H1 (cell line): ENCODE data around the gene PTMS. TPM values are rescaled to one million over a fixed set of nuclear protein-coding genes. Genes with fewer than 3 reads are reported as not detected.
A peak's percentile ranks its signal among the peaks of the same experiment; 100 is the strongest.

Experiments
- CTCF ChIA-PET: fragments of 300-600 bp; sonication (Branson Sonifier 250); formaldehyde crosslinking; loops from one replicate; lab custom pipeline; 2021; ENCODE audit not compliant: partially characterized antibody; lab: Charles Lee
- POLR2A ChIA-PET: fragments of 300-600 bp; sonication (Branson Sonifier 250); formaldehyde crosslinking; loops from one replicate; lab custom pipeline; 2021; ENCODE audit warnings: inconsistent platforms; ENCODE audit not compliant: partially characterized antibody; lab: Charles Lee
- DNase-seq, 2 experiments: peaks; one replicate each; pipeline versions ENCODE4 v3.0.0 to v3.0.0-alpha.2; 2010 to 2022; ENCODE audit warnings: low spot score in 2 of 2, low read depth in 1 of 2, mixed read lengths in 1 of 2
- FAIRE-seq: peaks from 2 replicates; lab custom pipeline; 2011; peaks lifted over from hg19 to GRCh38; lab: Jason Lieb, UNC
- H2AFZ ChIP-seq: 2 replicates; pipeline ENCODE4 v1.8.1; 2012; ENCODE audit warnings: low read length, inconsistent platforms
- H2AK5ac ChIP-seq: 2 replicates; pipeline ENCODE4 v1.6.1; 2013; ENCODE audit warnings: low read depth, low read length
- H2BK120ac ChIP-seq: replicated peaks from 2 replicates; pipeline ENCODE3; 2013; ENCODE audit warnings: low read depth, low read length, inconsistent platforms
- H2BK12ac ChIP-seq: 2 replicates; pipeline ENCODE4 v1.6.1; 2013; ENCODE audit warnings: low read depth, low read length
- H2BK15ac ChIP-seq: 2 replicates; pipeline ENCODE4 v1.6.1; 2013; ENCODE audit warnings: low read length
- H2BK20ac ChIP-seq: 2 replicates; pipeline ENCODE4 v1.6.1; 2013; ENCODE audit warnings: low read length
- H2BK5ac ChIP-seq: 2 replicates; pipeline ENCODE4 v1.6.1; 2013; ENCODE audit warnings: low read depth, low read length
- H3K14ac ChIP-seq: 2 replicates; pipeline ENCODE4 v1.6.1; 2013; ENCODE audit warnings: inconsistent platforms; ENCODE audit not compliant: insufficient read length
- H3K18ac ChIP-seq: 2 replicates; pipeline ENCODE4 v1.6.1; 2013; ENCODE audit warnings: low read length; ENCODE audit errors: extremely low read depth
- H3K23ac ChIP-seq: 2 replicates; pipeline ENCODE4 v1.6.1; 2013; ENCODE audit warnings: inconsistent platforms; ENCODE audit not compliant: insufficient read length
- H3K23me2 ChIP-seq: 2 replicates; pipeline ENCODE4 v1.6.1; 2013; ENCODE audit warnings: low read depth, low read length
- H3K27ac ChIP-seq: 2 replicates; pipeline ENCODE4 v1.6.1; 2011; ENCODE audit warnings: low read depth, low read length, inconsistent platforms
- H3K27me3 ChIP-seq, 4 experiments: replicated peaks in 1 of 4; 1 replicate in 1 of 4; 2 replicates in 3 of 4; pipeline versions ENCODE4 v1.6.1 to v1.8.1; 2011 to 2013; ENCODE audit warnings: low read length in 3 of 4, mild to moderate bottlenecking in 3 of 4, inconsistent platforms in 2 of 4, mixed read lengths in 2 of 4, moderate library complexity in 1 of 4; ENCODE audit not compliant: control insufficient read depth in 3 of 4, insufficient read depth in 3 of 4; ENCODE audit errors: extremely low read depth in 1 of 4
- H3K36me3 ChIP-seq, 4 experiments: 2 replicates each; pipeline versions ENCODE4 v1.6.1 to v1.8.1; 2011 to 2013; ENCODE audit warnings: mild to moderate bottlenecking in 4 of 4, low read length in 3 of 4, moderate library complexity in 2 of 4, control low read depth in 1 of 4, inconsistent platforms in 1 of 4; ENCODE audit not compliant: insufficient read depth in 4 of 4, control insufficient read depth in 2 of 4
- H3K4ac ChIP-seq: replicated peaks from 2 replicates; pipeline ENCODE3; 2013; ENCODE audit warnings: low read length, low read depth, mixed read lengths, inconsistent platforms; ENCODE audit not compliant: insufficient read length
- H3K4me1 ChIP-seq, 4 experiments: replicated peaks in 1 of 4; 1 replicate in 1 of 4; 2 replicates in 3 of 4; pipeline versions ENCODE4 v1.6.1 to v1.8.1; 2011 to 2013; ENCODE audit warnings: low read length in 3 of 4, inconsistent platforms in 2 of 4, mixed read lengths in 1 of 4; ENCODE audit not compliant: insufficient read depth in 4 of 4, control insufficient read depth in 3 of 4
- H3K4me2 ChIP-seq, 2 experiments: 2 replicates each; pipeline versions ENCODE4 v1.6.1 to v1.8.1; 2011 to 2013; ENCODE audit warnings: low read depth in 2 of 2, low read length in 2 of 2, control low read depth in 1 of 2, inconsistent platforms in 1 of 2, mild to moderate bottlenecking in 1 of 2; ENCODE audit not compliant: insufficient read depth in 1 of 2
- H3K4me3 ChIP-seq, 4 experiments: fragments of 200-600, 300-600 bp in 1 of 4; sonication (generic), shearing (Covaris generic), sonication (Bioruptor Twin) in 1 of 4; 2 replicates each; pipeline versions ENCODE4 v1.5.1 to v1.8.1; 2011 to 2016; ENCODE audit warnings: low read length in 4 of 4, low read depth in 3 of 4, control low read depth in 2 of 4, inconsistent platforms in 2 of 4, mild to moderate bottlenecking in 2 of 4, mixed read lengths in 1 of 4, moderate library complexity in 1 of 4; ENCODE audit not compliant: insufficient read depth in 2 of 4; ENCODE audit errors: extremely low read depth in 1 of 4
- H3K56ac ChIP-seq: replicated peaks from 2 replicates; pipeline ENCODE3; 2013; ENCODE audit warnings: low read depth, mild to moderate bottlenecking, mixed read lengths, low read length, inconsistent platforms; ENCODE audit not compliant: insufficient read length
- H3K79me1 ChIP-seq: 2 replicates; pipeline ENCODE4 v1.6.1; 2013; ENCODE audit warnings: low read depth, low read length, control low read depth
- H3K79me2 ChIP-seq, 2 experiments: 2 replicates each; pipeline versions ENCODE4 v1.6.1 to v1.8.1; 2012 to 2013; ENCODE audit warnings: low read length in 2 of 2, mild to moderate bottlenecking in 2 of 2, inconsistent platforms in 1 of 2; ENCODE audit not compliant: insufficient read depth in 2 of 2, control insufficient read depth in 1 of 2
- H3K9ac ChIP-seq, 4 experiments: replicated peaks in 1 of 4; 1 replicate in 1 of 4; 2 replicates in 3 of 4; pipeline versions ENCODE4 v1.6.1 to v1.8.1; 2011 to 2013; ENCODE audit warnings: low read depth in 3 of 4, low read length in 3 of 4, control low read depth in 2 of 4, mild to moderate bottlenecking in 2 of 4, moderate library complexity in 2 of 4, inconsistent platforms in 1 of 4; ENCODE audit errors: extremely low read depth in 1 of 4
- H3K9me3 ChIP-seq, 2 experiments: 2 replicates each; pipeline versions ENCODE4 v1.6.1 to v1.8.1; 2012 to 2013; ENCODE audit warnings: mild to moderate bottlenecking in 2 of 2, moderate library complexity in 2 of 2, control low read depth in 1 of 2, inconsistent platforms in 1 of 2, low read depth in 1 of 2, low read length in 1 of 2, mixed read lengths in 1 of 2; ENCODE audit not compliant: insufficient read depth in 2 of 2
- H4K20me1 ChIP-seq, 2 experiments: replicated peaks in 1 of 2; 2 replicates each; pipeline versions ENCODE3 to v1.8.1; 2011 to 2013; ENCODE audit warnings: inconsistent platforms in 2 of 2, low read length in 2 of 2, mild to moderate bottlenecking in 1 of 2; ENCODE audit not compliant: insufficient read depth in 2 of 2, control insufficient read depth in 1 of 2
- H4K5ac ChIP-seq: 2 replicates; pipeline ENCODE4 v1.6.1; 2013; ENCODE audit warnings: low read length, low read depth, mixed read lengths, inconsistent platforms; ENCODE audit not compliant: insufficient read length
- H4K8ac ChIP-seq: 2 replicates; pipeline ENCODE4 v1.8.0; 2013; ENCODE audit warnings: mild to moderate bottlenecking, moderate library complexity, low read length, inconsistent platforms; ENCODE audit not compliant: insufficient read depth; ENCODE audit errors: extremely low read depth
- H4K91ac ChIP-seq: replicated peaks from 2 replicates; pipeline ENCODE3; 2013; ENCODE audit warnings: low read length, mixed read lengths, inconsistent platforms; ENCODE audit not compliant: insufficient read length
- CBX8 ChIP-seq: fragments of 300-800, 300-1000 bp; sonication (generic); IDR thresholded peaks from 2 replicates; pipeline ENCODE4 v1.7.1; 2016; ENCODE audit warnings: low read depth, low read length, borderline replicate concordance
- CTCF ChIP-seq, 3 experiments: IDR thresholded peaks; 1 replicate in 2 of 3; 2 replicates in 1 of 3; pipeline versions ENCODE4 v1.5.1 to v1.6.1; 2011; ENCODE audit warnings: low read length in 3 of 3, mild to moderate bottlenecking in 3 of 3, inconsistent platforms in 2 of 3, low read depth in 1 of 3, moderate library complexity in 1 of 3; ENCODE audit not compliant: insufficient read depth in 1 of 3; ENCODE audit errors: control extremely low read depth in 1 of 3
- RFX5 ChIP-seq: IDR thresholded peaks from 2 replicates; pipeline ENCODE4 v1.6.1; 2011; ENCODE audit warnings: low read depth, low read length, improper control_type of control experiment, borderline replicate concordance
- SP1 ChIP-seq: IDR thresholded peaks from 2 replicates; pipeline ENCODE4 v1.6.1; 2011; ENCODE audit warnings: low read depth, low read length
- WGBS, 2 experiments: shearing (Covaris generic) in 1 of 2; methylation state at CpG; one replicate each; pipeline versions ENCODE4 v1.1.6 to v1.1.7; 2013 to 2015; ENCODE audit warnings: low lambda C conversion rate in 2 of 2, mixed read lengths in 2 of 2, inconsistent platforms in 1 of 2, low coverage in 1 of 2, missing lambda C conversion rate in 1 of 2; ENCODE audit not compliant: insufficient replicate concordance in 2 of 2, insufficient coverage in 1 of 2, insufficient read length in 1 of 2; ENCODE audit errors: extremely low coverage in 1 of 2, missing lambda C conversion rate in 1 of 2; 5-methylcytosine and 5-hydroxymethylcytosine counted together
- polyA plus RNA-seq, 7 experiments: library from polyadenylated mRNA; depleted of rRNA in 3 of 7; stranded (reverse) in 5 of 7; unstranded in 2 of 7; fragments of >200 nt in 5 of 7; fragments of 200-250 nt in 2 of 7; gene quantifications; 1 replicate in 5 of 7; 2 replicates in 1 of 7; 4 replicates in 1 of 7; pipeline versions ENCODE4 v1.2.1 to v1.2.3, GENCODE V29; 2011 to 2013; ENCODE audit warnings: missing spikeins in 2 of 7, mixed read lengths in 2 of 7
- total RNA-seq: library from RNA; stranded (reverse); fragmentation: NEBNext Ultra II Directional; extraction: Animal tissue kit (Norgen Biotek cat#: 25700); gene quantifications from 2 replicates; pipeline ENCODE4 v1.2.1, GENCODE V29; 2021

PTMS gene
- total and polyA plus RNA-seq, 2 of the 8 experiments (the other 6 are each of a cell fraction or from before 2014, with no cell fraction given), result 444 to 553 TPM

GRCh38 chr12:6752167-6752920 lies 13.8 kb upstream of the PTMS start:
- H3K56ac ChIP-seq, result peak overlapping the region; percentile 96
- H3K36me3 ChIP-seq, result peaks cover 27 to 47% (median 43%) of the 10 kb centered on the region in 4 experiments
- peaks cover 2 to 12% of the 10 kb centered on the region in 2 experiments for H4K20me1 ChIP-seq
- H3K18ac ChIP-seq, result peak overlapping the region; percentile 78; the same call in 1 of the 2 replicates
- peak overlapping the region; percentile 76 for H4K5ac ChIP-seq
- H2AFZ ChIP-seq, result no peak overlapping the region
- peak overlapping the region; percentile 52 to 78 for H3K4me2 ChIP-seq
- H3K9ac ChIP-seq, result peak overlapping the region; percentile 74 to 99 (median 90)
- DNase-seq, result no peak
- H2BK20ac ChIP-seq, result no peak overlapping the region
- no peak overlapping the region; the same call in 1 of the 2 replicates for H2BK12ac ChIP-seq
- H3K4me3 ChIP-seq, result peak overlapping the region; percentile 72 to 91 (median 88)
- H3K4me1 ChIP-seq, result peaks cover 0 to 4% (median 3%) of the 10 kb centered on the region in 4 experiments; a peak in 5 of 7 replicates
- H2BK120ac ChIP-seq, result no peak overlapping the region
- ChIA-PET CTCF (interaction anchor here (0.8 to 16.3 kb wide), 33 partner anchors 7 to 213 kb away, joined by 3 to 427 read pairs (median 6); partner anchors contain the start of genes CD4, CDCA3, COPS7A and GNB3), POLR2A (interaction anchor here (0.6 to 7.0 kb wide), 34 partner anchors 8 to 218 kb away, joined by 3 to 151 read pairs (median 6); partner anchors contain the start of genes CDCA3, COPS7A, GAPDH and GNB3)
- peak overlapping the region; percentile 94 for H3K27ac ChIP-seq
- no peaks in the 10 kb centered on the region for H3K27me3 ChIP-seq
- no peak overlapping the region for H2AK5ac ChIP-seq
- peak; percentile 50 for FAIRE-seq
- H3K9me3 ChIP-seq, result no peaks in the 10 kb centered on the region; a peak in 1 of 4 replicates
- H2BK5ac ChIP-seq, result peak overlapping the region; percentile 97
- H3K14ac ChIP-seq, result no peak overlapping the region
- TF ChIP-seq SP1 (peak; percentile 16; the same call in 1 of the 2 replicates), CTCF (IDR thresholded peaks at IDR 0.05; ENCODE audit: control extremely low read depth in 1 of 3, insufficient read depth in 1 of 3, low read depth in 1 of 3, low read length in 3 of 3) (peak in 2 of 3 experiments; percentile 25 to 32; a peak in 3 of 4 replicates), RFX5 (no peak; the same call in 1 of the 2 replicates), CBX8 (no peak)
- H3K4ac ChIP-seq, result no peak overlapping the region
- H3K23ac ChIP-seq, result no peak overlapping the region
- H4K91ac ChIP-seq, result peak overlapping the region; percentile 54
- H3K79me1 ChIP-seq, result peaks cover 7% of the 10 kb centered on the region; the same call in 1 of the 2 replicates
- H2BK15ac ChIP-seq, result no peak overlapping the region
- H3K23me2 ChIP-seq, result peaks cover 10% of the 10 kb centered on the region
- H3K79me2 ChIP-seq, result peaks cover 0 to 14% of the 10 kb centered on the region in 2 experiments; a peak in 2 of 4 replicates
- 14% methylated on average over 16 of the region's 24 CpGs; no CpG with 5 or more reads in 1 of the 2 experiments for WGBS, 2 experiments
- H4K8ac ChIP-seq, result peak overlapping the region; percentile 75
